ENCODE data around the gene FAM118A. TPM values are rescaled to one million over a fixed set of nuclear protein-coding genes. Genes with fewer than 3 reads are reported as not detected.
"Not testable (repeated sequence)": the region's sequence is repeated elsewhere in the genome, so short reads cannot be mapped to it uniquely, and the experiment has no call there.

The FAM118A gene
- polyA plus RNA-seq, 1 experiment: 18.8 TPM

- no peak for TF ChIP-seq CTCF (IDR thresholded peaks at IDR 0.05; ENCODE audit: insufficient read depth, low read depth, low read length)
- Histone ChIP-seq H3K4me3 (ENCODE audit: low read depth, low read length) (no peak overlapping the region), H3K36me3 (ENCODE audit: control insufficient read depth, insufficient read depth, low read length) (no peaks in the 10 kb centered on the region), H3K27me3 (ENCODE audit: control insufficient read depth, insufficient read depth, low read length) (no peaks in the 10 kb centered on the region)
- no peak for DNase-seq (ENCODE audit: low read depth)
- POLR2A ChIA-PET: no interaction called here
- CTCF ChIA-PET: no interaction called here
Measured at GRCh38 chr22:45358127-45358526, 48.4 kb downstream of the FAM118A start.

GRCh38 chr22:45359627-45360026 lies 49.9 kb downstream of the FAM118A start:
- DNase-seq (ENCODE audit: low read depth): no peak
- CTCF ChIA-PET: no interaction called here
- no peak for TF ChIP-seq CTCF (IDR thresholded peaks at IDR 0.05; ENCODE audit: insufficient read depth, low read depth, low read length)
- Histone ChIP-seq H3K36me3 (ENCODE audit: control insufficient read depth, insufficient read depth, low read length) (no peaks in the 10 kb centered on the region), H3K4me3 (ENCODE audit: low read depth, low read length) (no peak overlapping the region), H3K27me3 (ENCODE audit: control insufficient read depth, insufficient read depth, low read length) (no peaks in the 10 kb centered on the region)
- POLR2A ChIA-PET: no interaction called here

- no peaks in the 10 kb centered on the region for H3K36me3 ChIP-seq (ENCODE audit: control insufficient read depth, insufficient read depth, low read length)
- ChIA-PET POLR2A (no interaction called here), CTCF (no interaction called here)
- no peak for TF ChIP-seq CTCF (IDR thresholded peaks at IDR 0.05; ENCODE audit: insufficient read depth, low read depth, low read length)
- peaks cover 5% of the 10 kb centered on the region for H3K27me3 ChIP-seq (ENCODE audit: control insufficient read depth, insufficient read depth, low read length)
- H3K4me3 ChIP-seq (ENCODE audit: low read depth, low read length): no peak overlapping the region
- no peak for DNase-seq (ENCODE audit: low read depth)
Measured at GRCh38 chr22:45366713-45367112, 57.0 kb downstream of the FAM118A start.

GRCh38 chr22:45373592-45373991 lies 63.9 kb downstream of the FAM118A start:
- POLR2A ChIA-PET; H3K36me3 ChIP-seq (ENCODE audit: control insufficient read depth, insufficient read depth, low read length); H3K4me3 ChIP-seq (ENCODE audit: low read depth, low read length); CTCF ChIA-PET; H3K27me3 ChIP-seq (ENCODE audit: control insufficient read depth, insufficient read depth, low read length); DNase-seq (ENCODE audit: low read depth): not testable (repeated sequence)

- Histone ChIP-seq H3K36me3 (ENCODE audit: control insufficient read depth, insufficient read depth, low read length) (no peaks in the 10 kb centered on the region), H3K27me3 (ENCODE audit: control insufficient read depth, insufficient read depth, low read length) (no peaks in the 10 kb centered on the region), H3K4me3 (ENCODE audit: low read depth, low read length) (no peak overlapping the region)
- DNase-seq (ENCODE audit: low read depth): no peak
- ChIA-PET CTCF (no interaction called here), POLR2A (no interaction called here)
- TF ChIP-seq CTCF (IDR thresholded peaks at IDR 0.05; ENCODE audit: insufficient read depth, low read depth, low read length): no peak
Measured at GRCh38 chr22:45376009-45376408, 66.3 kb downstream of the FAM118A start.

GRCh38 chr22:45376703-45377102 lies 67.0 kb downstream of the FAM118A start:
- DNase-seq (ENCODE audit: low read depth): no peak
- no peaks in the 10 kb centered on the region for H3K36me3 ChIP-seq (ENCODE audit: control insufficient read depth, insufficient read depth, low read length)
- no peak for TF ChIP-seq CTCF (IDR thresholded peaks at IDR 0.05; ENCODE audit: insufficient read depth, low read depth, low read length)
- H3K27me3 ChIP-seq (ENCODE audit: control insufficient read depth, insufficient read depth, low read length): no peaks in the 10 kb centered on the region
- ChIA-PET CTCF (no interaction called here), POLR2A (no interaction called here)
- no peak overlapping the region for H3K4me3 ChIP-seq (ENCODE audit: low read depth, low read length)
